SU-DHL-6 (cell line): ENCODE results near the gene REST.
"Not testable (repeated sequence)": the region's sequence is repeated elsewhere in the genome, so short reads cannot be mapped to it uniquely, and the experiment has no call there.

ENCODE experiments used
- H2AFZ ChIP-seq: fragments of 200-600 bp; sonication (generic); 2 replicates; pipeline ENCODE4 v1.6.1; 2014; ENCODE audit warnings: low read depth, mild to moderate bottlenecking, moderate library complexity, mixed read lengths, antibody characterized with exemption, low read length; ENCODE audit not compliant: severe bottlenecking
- H3F3A ChIP-seq: fragments of 200-600 bp; shearing (Covaris generic); 2 replicates; pipeline ENCODE4 v1.6.0; 2016; ENCODE audit warnings: antibody characterized with exemption, mild to moderate bottlenecking; ENCODE audit not compliant: insufficient read depth
- H3K27ac ChIP-seq: fragments of 200-600 bp; sonication (generic); 2 replicates; pipeline ENCODE4 v1.5.1; 2016; ENCODE audit warnings: low read depth, mild to moderate bottlenecking, low read length, moderate library complexity, mixed read lengths
- H3K27me3 ChIP-seq: fragments of 200-600 bp; sonication (generic), shearing (Covaris generic); 2 replicates; pipeline ENCODE4 v1.6.0; 2014; ENCODE audit warnings: mild to moderate bottlenecking, low read length
- H3K36me3 ChIP-seq: fragments of 200-600 bp; sonication (generic); 2 replicates; pipeline ENCODE4 v1.6.1; 2014; ENCODE audit warnings: mild to moderate bottlenecking, low read length, mixed read lengths
- H3K4me2 ChIP-seq: fragments of 300-600, 200-600 bp; shearing (Covaris generic), sonication (generic); 2 replicates; pipeline ENCODE4 v1.6.0; 2014; ENCODE audit warnings: low read length, low read depth, mild to moderate bottlenecking; ENCODE audit not compliant: poor library complexity, severe bottlenecking
- H3K4me3 ChIP-seq: fragments of 200-600 bp; sonication (generic); 2 replicates; pipeline ENCODE4 v1.5.1; 2014; ENCODE audit warnings: antibody characterized with exemption, low read length, mild to moderate bottlenecking, mixed read lengths; ENCODE audit not compliant: insufficient read depth, poor library complexity, severe bottlenecking
- H3K79me2 ChIP-seq: fragments of 200-600 bp; sonication (generic); 2 replicates; pipeline ENCODE4 v1.6.1; 2014; ENCODE audit warnings: mild to moderate bottlenecking, low read length, moderate library complexity; ENCODE audit not compliant: insufficient read depth
- H3K9ac ChIP-seq: fragments of 200-600 bp; sonication (generic); 2 replicates; pipeline ENCODE4 v1.7.0; 2014; ENCODE audit warnings: mild to moderate bottlenecking, low read length
- H3K9me2 ChIP-seq: fragments of 200-600 bp; sonication (generic); replicated peaks from 2 replicates; pipeline ENCODE4 v1.6.1; 2014; ENCODE audit warnings: low read length; ENCODE audit not compliant: insufficient read depth
- H3K9me3 ChIP-seq: fragments of 200-600 bp; sonication (generic); 2 replicates; pipeline ENCODE4 v1.6.1; 2014; ENCODE audit warnings: low read length, mixed read lengths; ENCODE audit not compliant: insufficient read depth
- H4K20me1 ChIP-seq: fragments of 200-600 bp; sonication (generic); 2 replicates; pipeline ENCODE4 v1.6.1; 2014; ENCODE audit warnings: low read depth, mild to moderate bottlenecking, antibody characterized with exemption, low read length, moderate library complexity, mixed read lengths
- EZH2phosphoT487 ChIP-seq: fragments of 200-600 bp; sonication (generic), shearing (Covaris generic); conservative IDR thresholded peaks from 2 replicates; pipeline ENCODE4 v1.6.1; 2018; ENCODE audit warnings: mild to moderate bottlenecking, antibody characterized with exemption, low read length, moderate library complexity, mixed read lengths
- TF ChIP-seq, protein P1 (sequence below): fragments of 200-600 bp; sonication (generic); IDR thresholded peaks from one replicate; pipeline ENCODE4 v1.5.1; 2017; ENCODE audit warnings: antibody characterized with exemption, mild to moderate bottlenecking, low read length, moderate library complexity; ENCODE audit not compliant: insufficient read depth, poor library complexity, severe bottlenecking

REST gene

DNA sequence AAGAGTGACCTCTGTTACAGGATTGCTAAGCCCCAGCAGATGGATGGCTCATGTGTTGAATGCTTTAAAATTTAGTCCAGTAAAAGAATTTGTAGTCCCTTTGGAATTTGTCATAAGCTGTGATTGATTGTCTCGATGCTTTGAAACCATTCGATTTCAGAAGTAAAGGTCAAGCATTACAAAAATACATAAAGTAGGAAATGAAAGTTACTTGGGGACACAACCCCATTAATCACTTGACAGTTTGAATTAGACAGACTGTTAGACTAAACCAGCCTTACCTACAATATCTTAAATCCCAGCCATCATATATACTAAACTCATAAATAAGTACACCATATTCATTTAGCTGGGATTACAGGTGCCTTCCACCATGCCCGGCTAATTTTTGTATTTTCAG lies 6.6 kb downstream of the REST start:
- Histone ChIP-seq H3F3A (peaks cover 9% of the 10 kb centered on the region; the same call in 1 of the 2 replicates), H3K9me3 (no peaks in the 10 kb centered on the region), H3K79me2 (peaks cover 86% of the 10 kb centered on the region), H3K9ac (no peak overlapping the region), H3K36me3 (no peaks in the 10 kb centered on the region), H2AFZ (no peak overlapping the region), H3K27ac (no peak overlapping the region), H3K4me2 (no peak overlapping the region), H3K9me2 (no peaks in the 10 kb centered on the region), H3K4me3 (no peak overlapping the region), H4K20me1 (no peaks in the 10 kb centered on the region), H3K27me3 (no peaks in the 10 kb centered on the region)
- TF ChIP-seq, protein P1, sequence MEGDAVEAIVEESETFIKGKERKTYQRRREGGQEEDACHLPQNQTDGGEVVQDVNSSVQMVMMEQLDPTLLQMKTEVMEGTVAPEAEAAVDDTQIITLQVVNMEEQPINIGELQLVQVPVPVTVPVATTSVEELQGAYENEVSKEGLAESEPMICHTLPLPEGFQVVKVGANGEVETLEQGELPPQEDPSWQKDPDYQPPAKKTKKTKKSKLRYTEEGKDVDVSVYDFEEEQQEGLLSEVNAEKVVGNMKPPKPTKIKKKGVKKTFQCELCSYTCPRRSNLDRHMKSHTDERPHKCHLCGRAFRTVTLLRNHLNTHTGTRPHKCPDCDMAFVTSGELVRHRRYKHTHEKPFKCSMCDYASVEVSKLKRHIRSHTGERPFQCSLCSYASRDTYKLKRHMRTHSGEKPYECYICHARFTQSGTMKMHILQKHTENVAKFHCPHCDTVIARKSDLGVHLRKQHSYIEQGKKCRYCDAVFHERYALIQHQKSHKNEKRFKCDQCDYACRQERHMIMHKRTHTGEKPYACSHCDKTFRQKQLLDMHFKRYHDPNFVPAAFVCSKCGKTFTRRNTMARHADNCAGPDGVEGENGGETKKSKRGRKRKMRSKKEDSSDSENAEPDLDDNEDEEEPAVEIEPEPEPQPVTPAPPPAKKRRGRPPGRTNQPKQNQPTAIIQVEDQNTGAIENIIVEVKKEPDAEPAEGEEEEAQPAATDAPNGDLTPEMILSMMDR = no peak
- TF ChIP-seq EZH2phosphoT487 = no peak

DNA sequence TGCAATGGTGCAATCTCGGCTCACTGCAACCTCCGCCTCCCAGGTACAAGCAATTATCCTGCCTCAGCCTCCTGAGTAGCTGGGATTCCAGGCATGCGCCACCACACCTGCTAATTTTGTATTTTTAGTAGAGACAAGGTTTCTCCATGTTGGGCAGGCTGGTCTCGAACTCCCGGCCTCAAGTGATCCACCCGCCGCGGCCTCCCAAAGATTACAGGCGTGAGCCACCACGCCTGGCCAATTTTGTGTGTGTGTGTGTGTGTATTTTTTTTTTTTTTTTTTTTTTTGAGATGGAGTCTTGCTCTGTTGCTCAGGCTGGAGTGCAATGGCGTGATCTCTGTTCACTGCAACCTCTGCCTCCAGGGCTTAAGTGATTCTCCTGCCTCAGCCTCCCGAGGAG lies 7.3 kb downstream of the REST start:
- not testable (repeated sequence) for H3K27me3 ChIP-seq, H3K4me3 ChIP-seq, H2AFZ ChIP-seq, H3K9me3 ChIP-seq, H3K36me3 ChIP-seq, H4K20me1 ChIP-seq, H3K4me2 ChIP-seq, H3K9me2 ChIP-seq, H3F3A ChIP-seq, H3K9ac ChIP-seq, H3K27ac ChIP-seq
- peaks cover 83% of the 10 kb centered on the region for H3K79me2 ChIP-seq

DNA sequence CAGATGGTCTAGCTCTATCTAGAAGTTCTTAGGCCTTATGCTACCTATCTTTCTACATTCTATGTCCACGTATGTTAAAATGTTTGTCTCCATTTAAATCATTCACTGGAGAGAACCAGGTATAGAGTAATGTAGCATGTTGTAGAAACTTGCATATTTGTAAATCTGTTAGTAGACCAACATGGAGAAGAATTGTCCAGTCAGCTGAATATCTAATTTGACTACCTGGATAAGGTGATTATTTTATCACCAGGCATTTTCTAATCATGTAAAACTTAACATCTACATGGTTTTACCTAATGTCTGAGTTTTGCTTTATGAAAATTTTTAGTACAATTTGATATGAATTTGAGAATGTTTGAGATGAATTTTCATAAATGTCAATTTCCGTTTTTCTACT lies 19.5 kb downstream of the REST start:
- no peak overlapping the region for H3K4me3 ChIP-seq
- H3K9me2 ChIP-seq = no peaks in the 10 kb centered on the region
- no peaks in the 10 kb centered on the region for H3F3A ChIP-seq
- H3K27ac ChIP-seq = no peak overlapping the region
- no peaks in the 10 kb centered on the region for H3K9me3 ChIP-seq
- H3K79me2 ChIP-seq = peaks cover 4% of the 10 kb centered on the region; the same call in 1 of the 2 replicates
- no peak for TF ChIP-seq EZH2phosphoT487
- TF ChIP-seq, protein P1 = no peak
- H3K27me3 ChIP-seq = no peaks in the 10 kb centered on the region
- no peak overlapping the region for H2AFZ ChIP-seq
- no peak overlapping the region for H3K4me2 ChIP-seq
- no peaks in the 10 kb centered on the region for H3K36me3 ChIP-seq
- H3K9ac ChIP-seq = no peak overlapping the region
- H4K20me1 ChIP-seq = no peaks in the 10 kb centered on the region

DNA sequence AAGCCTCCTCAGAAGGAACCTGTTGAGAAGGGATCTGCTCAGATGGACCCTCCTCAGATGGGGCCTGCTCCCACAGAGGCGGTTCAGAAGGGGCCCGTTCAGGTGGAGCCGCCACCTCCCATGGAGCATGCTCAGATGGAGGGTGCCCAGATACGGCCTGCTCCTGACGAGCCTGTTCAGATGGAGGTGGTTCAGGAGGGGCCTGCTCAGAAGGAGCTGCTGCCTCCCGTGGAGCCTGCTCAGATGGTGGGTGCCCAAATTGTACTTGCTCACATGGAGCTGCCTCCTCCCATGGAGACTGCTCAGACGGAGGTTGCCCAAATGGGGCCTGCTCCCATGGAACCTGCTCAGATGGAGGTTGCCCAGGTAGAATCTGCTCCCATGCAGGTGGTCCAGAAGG lies 22.9 kb downstream of the REST start:
- H3K36me3 ChIP-seq = no peaks in the 10 kb centered on the region

More for the DNA sequence above, 22.9 kb downstream of the REST start:
- H3K4me2 ChIP-seq = no peak overlapping the region
- H4K20me1 ChIP-seq = no peaks in the 10 kb centered on the region
- H3F3A ChIP-seq = no peaks in the 10 kb centered on the region
- no peak overlapping the region for H2AFZ ChIP-seq
- no peaks in the 10 kb centered on the region for H3K9me3 ChIP-seq
- H3K4me3 ChIP-seq = no peak overlapping the region
- no peaks in the 10 kb centered on the region for H3K9me2 ChIP-seq
- no peak for TF ChIP-seq EZH2phosphoT487
- TF ChIP-seq, protein P1 = no peak
- no peak overlapping the region for H3K27ac ChIP-seq
- H3K27me3 ChIP-seq = no peaks in the 10 kb centered on the region
- no peaks in the 10 kb centered on the region; the same call in 1 of the 2 replicates for H3K79me2 ChIP-seq
- H3K9ac ChIP-seq = no peak overlapping the region
